ENCODE data around the gene RRP36. TPM values are rescaled to one million over a fixed set of nuclear protein-coding genes. Genes with fewer than 3 reads are reported as not detected.

RRP36 gene
- total and polyA plus RNA-seq, 4 donors = 23.4 to 33.4 (median 26.2) TPM

GRCh38 chr6:42989923-42990322, 31.5 kb upstream of the RRP36 start:
- 90% methylated on average over 5 of the region's 5 CpGs for WGBS
- no peak overlapping the region for H3K4me3 ChIP-seq (ENCODE audit: low read depth in 1 of 3, low read length in 3 of 3)
- H3K9ac ChIP-seq (ENCODE audit: low read depth in 1 of 2, low read length in 2 of 2) = no peak overlapping the region
- H3K4me1 ChIP-seq (ENCODE audit: control insufficient read depth in 4 of 4, insufficient read depth in 4 of 4, low read length in 3 of 4) = peaks cover 0 to 12% (median 11%) of the 10 kb centered on the region in 4 donors
- DNase-seq (ENCODE audit: low spot score) = no peak
- no peaks in the 10 kb centered on the region for H3K9me3 ChIP-seq (ENCODE audit: control insufficient read depth in 4 of 4, low read length in 3 of 4)
- TF ChIP-seq HNF4G (IDR thresholded peaks at IDR 0.05) = no peak
- TF ChIP-seq FOXA1 (IDR thresholded peaks at IDR 0.05) = no peak
- no peak for TF ChIP-seq RXRA (IDR thresholded peaks at IDR 0.05)
- no peak for TF ChIP-seq EGR1 (IDR thresholded peaks at IDR 0.05; ENCODE audit: low read depth in 2 of 2)
- no peak for TF ChIP-seq YY1 (IDR thresholded peaks at IDR 0.05)
- no peak for TF ChIP-seq GABPA (IDR thresholded peaks at IDR 0.05 in 1 of 2, conservative IDR thresholded peaks at IDR 0.05 in 1 of 2)
- TF ChIP-seq NR2F2 (IDR thresholded peaks at IDR 0.05) = no peak
- TF ChIP-seq ZBTB33 (IDR thresholded peaks at IDR 0.05) = no peak
- no peak for TF ChIP-seq HNF4A (conservative IDR thresholded peaks at IDR 0.05)
- no peak for TF ChIP-seq FOXA2 (IDR thresholded peaks at IDR 0.05)
- no peak for TF ChIP-seq CTCF (IDR thresholded peaks at IDR 0.05; ENCODE audit: low read depth, low read length, missing input control)
- TF ChIP-seq SP1 (IDR thresholded peaks at IDR 0.05) = no peak
- no peak for TF ChIP-seq RAD21 (IDR thresholded peaks at IDR 0.05)
- no peak for TF ChIP-seq TAF1 (conservative IDR thresholded peaks at IDR 0.05)
- no peak for TF ChIP-seq MAX (IDR thresholded peaks at IDR 0.05)
- no peak for TF ChIP-seq REST (IDR thresholded peaks at IDR 0.05)
- H3K27me3 ChIP-seq (ENCODE audit: control insufficient read depth in 4 of 4, insufficient read depth in 4 of 4, low read length in 3 of 4) = no peaks in the 10 kb centered on the region
- H3K36me3 ChIP-seq (ENCODE audit: control insufficient read depth in 4 of 4, insufficient read depth in 3 of 4, low read depth in 1 of 4, low read length in 3 of 4) = peaks cover 3 to 14% (median 12%) of the 10 kb centered on the region in 4 donors
- no peak overlapping the region for H3K27ac ChIP-seq (ENCODE audit: low read depth in 1 of 2, low read length in 2 of 2)

- TF ChIP-seq RXRA (IDR thresholded peaks at IDR 0.05) (no peak), REST (IDR thresholded peaks at IDR 0.05) (no peak), YY1 (IDR thresholded peaks at IDR 0.05) (no peak), NR2F2 (IDR thresholded peaks at IDR 0.05) (no peak), HNF4G (IDR thresholded peaks at IDR 0.05) (no peak)
- H3K27ac ChIP-seq (ENCODE audit: low read depth in 1 of 2, low read length in 2 of 2) = no peak overlapping the region
- DNase-seq (ENCODE audit: low spot score) = no peak
- no peak overlapping the region for H3K4me3 ChIP-seq (ENCODE audit: low read depth in 1 of 3, low read length in 3 of 3)
- H3K36me3 ChIP-seq (ENCODE audit: control insufficient read depth in 4 of 4, insufficient read depth in 3 of 4, low read depth in 1 of 4, low read length in 3 of 4) = peaks cover 3 to 14% (median 12%) of the 10 kb centered on the region in 4 donors
- H3K9ac ChIP-seq (ENCODE audit: low read depth in 1 of 2, low read length in 2 of 2) = no peak overlapping the region
- H3K27me3 ChIP-seq (ENCODE audit: control insufficient read depth in 4 of 4, insufficient read depth in 4 of 4, low read length in 3 of 4) = no peaks in the 10 kb centered on the region
- H3K4me1 ChIP-seq (ENCODE audit: control insufficient read depth in 4 of 4, insufficient read depth in 4 of 4, low read length in 3 of 4) = no peaks in the 10 kb centered on the region
- no peaks in the 10 kb centered on the region for H3K9me3 ChIP-seq (ENCODE audit: control insufficient read depth in 4 of 4, low read length in 3 of 4)
- 94% methylated on average over 2 of the region's 2 CpGs for WGBS
Observed at GRCh38 chr6:42993445-42993844, 28.0 kb upstream of the RRP36 start.
